ENCODE data around the gene ANKRD45.
"Not testable (repeated sequence)": the region's sequence is repeated elsewhere in the genome, so short reads cannot be mapped to it uniquely, and the experiment has no call there.

ANKRD45 gene

GRCh38 chr1:173669491-173669941 lies at the start of gene ANKRD45:
ANKRD45 (minus strand) TSS chr1:173669851; CDS start chr1:173659418, 10,433 bp downstream.
- TF ChIP-seq, protein P1, sequence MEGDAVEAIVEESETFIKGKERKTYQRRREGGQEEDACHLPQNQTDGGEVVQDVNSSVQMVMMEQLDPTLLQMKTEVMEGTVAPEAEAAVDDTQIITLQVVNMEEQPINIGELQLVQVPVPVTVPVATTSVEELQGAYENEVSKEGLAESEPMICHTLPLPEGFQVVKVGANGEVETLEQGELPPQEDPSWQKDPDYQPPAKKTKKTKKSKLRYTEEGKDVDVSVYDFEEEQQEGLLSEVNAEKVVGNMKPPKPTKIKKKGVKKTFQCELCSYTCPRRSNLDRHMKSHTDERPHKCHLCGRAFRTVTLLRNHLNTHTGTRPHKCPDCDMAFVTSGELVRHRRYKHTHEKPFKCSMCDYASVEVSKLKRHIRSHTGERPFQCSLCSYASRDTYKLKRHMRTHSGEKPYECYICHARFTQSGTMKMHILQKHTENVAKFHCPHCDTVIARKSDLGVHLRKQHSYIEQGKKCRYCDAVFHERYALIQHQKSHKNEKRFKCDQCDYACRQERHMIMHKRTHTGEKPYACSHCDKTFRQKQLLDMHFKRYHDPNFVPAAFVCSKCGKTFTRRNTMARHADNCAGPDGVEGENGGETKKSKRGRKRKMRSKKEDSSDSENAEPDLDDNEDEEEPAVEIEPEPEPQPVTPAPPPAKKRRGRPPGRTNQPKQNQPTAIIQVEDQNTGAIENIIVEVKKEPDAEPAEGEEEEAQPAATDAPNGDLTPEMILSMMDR (conservative IDR thresholded peaks at IDR 0.05) = no peak
- no peak for TF ChIP-seq ZFX (IDR thresholded peaks at IDR 0.05)
- H3K27ac ChIP-seq = no peak within 1 kb of the TSS

DNA sequence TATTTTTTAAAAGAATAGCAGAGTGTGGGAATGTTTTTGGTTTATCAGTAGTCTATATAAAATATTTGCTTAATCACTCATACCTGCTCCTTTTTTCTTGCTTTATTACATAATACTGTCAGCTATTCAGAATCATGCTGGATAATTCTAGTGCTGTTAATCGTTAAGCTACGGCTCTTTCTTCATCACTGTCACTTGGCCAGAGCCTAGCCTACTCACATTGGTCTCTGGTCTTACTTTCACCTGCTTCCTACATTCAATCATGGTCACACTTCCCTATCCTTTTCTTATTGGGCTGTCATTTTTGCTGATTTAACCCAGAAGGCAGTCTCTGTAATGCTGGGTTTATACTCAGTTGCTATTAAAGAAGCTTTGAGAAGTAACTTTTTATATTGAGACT lies 47.6 kb upstream of the ANKRD45 start:
- TF ChIP-seq, protein P1 (conservative IDR thresholded peaks at IDR 0.05) = no peak
- no peak for TF ChIP-seq ZFX (IDR thresholded peaks at IDR 0.05)
- H3K27ac ChIP-seq = no peak overlapping the region

DNA sequence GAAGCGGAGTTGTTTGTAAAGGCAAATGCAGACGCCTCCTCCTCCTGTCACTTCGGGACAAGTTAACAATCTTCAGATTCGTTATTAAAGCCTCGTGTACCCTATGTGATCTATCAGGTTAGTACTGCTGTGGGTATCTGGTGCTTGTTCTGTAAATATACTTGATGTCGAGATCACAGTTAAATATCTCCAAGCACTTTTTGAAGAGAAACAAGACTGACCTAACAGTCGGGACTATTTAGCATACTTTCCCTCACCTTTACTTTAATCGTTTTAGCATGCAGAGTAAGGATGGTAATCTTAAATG lies 45.8 kb upstream of the ANKRD45 start:
- no peak for TF ChIP-seq ZFX (IDR thresholded peaks at IDR 0.05)
- peak overlapping the region; percentile 89 for H3K27ac ChIP-seq

DNA sequence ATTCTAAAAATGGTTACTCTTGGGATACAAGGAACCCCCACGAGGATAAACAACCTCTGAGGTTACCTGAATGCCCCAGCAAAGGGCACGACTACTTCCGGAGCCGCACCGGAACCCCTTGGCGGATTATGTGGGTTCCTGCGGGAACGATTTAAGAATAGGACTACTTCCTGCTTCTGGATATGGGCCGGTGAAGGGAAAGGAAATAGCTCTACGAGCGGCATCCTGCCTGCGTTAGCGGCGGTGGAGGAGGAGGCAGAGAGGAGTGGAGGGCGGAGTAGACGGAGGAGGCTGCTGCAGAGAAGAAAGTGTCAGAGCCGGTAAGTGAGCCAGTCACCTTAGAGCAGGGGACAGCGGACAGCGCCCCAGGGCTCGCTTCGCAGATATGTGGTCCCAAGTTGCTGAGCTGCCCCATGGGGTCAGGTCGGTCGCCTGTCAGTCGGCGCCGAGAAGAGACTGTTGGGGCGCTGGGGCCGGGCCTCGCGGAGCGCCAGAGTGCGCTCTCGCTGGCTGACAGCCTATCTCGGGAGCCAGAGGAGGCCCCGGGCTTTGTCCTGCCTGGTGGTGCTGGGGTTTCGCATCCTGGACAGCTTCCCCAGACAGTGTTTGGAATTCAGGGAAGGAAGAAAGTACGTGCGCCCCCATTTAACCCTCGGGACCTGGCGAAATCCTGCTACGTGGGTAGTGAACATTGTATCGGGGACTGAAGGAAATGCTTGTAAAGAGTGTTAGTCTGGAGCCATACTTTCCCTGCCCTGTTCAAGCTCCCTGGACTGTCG lies 45.3 kb upstream of the ANKRD45 start, which contains the start of gene KLHL20:
TSS of gene KLHL20 (plus strand) at position 223 of the 779 bp plus-strand sequence. CDS start 1,063 bp downstream, outside the sequence.
- H3K27ac ChIP-seq = peak within 1 kb of the TSS; percentile 89
- TF ChIP-seq, protein P1 (conservative IDR thresholded peaks at IDR 0.05) = no peak; the same call in 1 of the 2 replicates
- peak; percentile 57; the same call in 1 of the 2 replicates for TF ChIP-seq ZFX (IDR thresholded peaks at IDR 0.05)

GRCh38 chr1:173714441-173714758 lies 44.7 kb upstream of the ANKRD45 start:
- H3K27ac ChIP-seq = peak overlapping the region; percentile 89
- TF ChIP-seq, protein P1 (conservative IDR thresholded peaks at IDR 0.05) = no peak
- no peak for TF ChIP-seq ZFX (IDR thresholded peaks at IDR 0.05)

GRCh38 chr1:173708787-173709186 lies 39.1 kb upstream of the ANKRD45 start:
- no peak for TF ChIP-seq ZFX (IDR thresholded peaks at IDR 0.05)
- TF ChIP-seq, protein P1 (conservative IDR thresholded peaks at IDR 0.05) = no peak
- H3K27ac ChIP-seq = no peak overlapping the region

GRCh38 chr1:173705117-173705516 lies 35.5 kb upstream of the ANKRD45 start:
- TF ChIP-seq ZFX (IDR thresholded peaks at IDR 0.05) = no peak
- TF ChIP-seq, protein P1 (conservative IDR thresholded peaks at IDR 0.05) = no peak
- no peak overlapping the region for H3K27ac ChIP-seq

DNA sequence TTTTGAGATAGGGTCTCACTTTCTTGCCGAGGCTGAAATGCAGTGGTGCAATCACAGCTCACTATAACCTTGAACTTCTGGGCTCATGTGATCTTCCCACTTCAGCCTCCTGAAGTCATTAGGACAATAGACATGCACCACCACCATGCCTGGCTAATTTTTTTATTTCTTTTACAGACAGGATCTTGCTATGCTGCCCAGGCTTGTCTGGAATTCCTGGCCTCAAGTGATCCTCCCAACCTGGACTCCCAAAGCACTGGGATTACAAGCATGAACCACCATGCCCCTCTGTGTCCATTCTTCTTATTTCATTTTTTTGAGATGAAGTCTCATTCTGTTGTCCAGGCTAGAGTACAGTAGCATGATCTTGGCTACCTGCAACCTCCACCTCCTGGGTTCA lies 33.1 kb upstream of the ANKRD45 start:
- no peak overlapping the region for H3K27ac ChIP-seq
- TF ChIP-seq, protein P1 (conservative IDR thresholded peaks at IDR 0.05) = no peak
- no peak for TF ChIP-seq ZFX (IDR thresholded peaks at IDR 0.05)

DNA sequence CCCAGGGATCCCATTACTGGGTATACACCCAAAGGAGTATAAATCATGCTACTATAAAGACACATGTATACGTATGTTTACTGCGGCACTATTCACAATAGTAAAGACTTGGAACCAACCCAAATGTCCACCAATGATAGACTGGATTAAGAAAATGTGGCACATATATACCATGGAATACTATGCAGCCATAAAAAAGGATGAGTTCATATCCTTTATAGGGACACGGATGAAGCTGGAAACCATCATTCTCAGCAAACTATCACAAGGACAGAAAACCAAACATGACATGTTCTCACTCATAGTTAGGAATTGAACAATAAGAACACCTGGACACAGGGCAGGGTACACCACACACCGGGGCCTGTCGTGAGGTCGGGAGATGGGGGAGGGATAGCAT lies 31.6 kb upstream of the ANKRD45 start:
- not testable (repeated sequence) for H3K27ac ChIP-seq
